HG03159 (cell line): ENCODE data around the gene HS3ST6.
"Not testable (repeated sequence)": the region's sequence is repeated elsewhere in the genome, so short reads cannot be mapped to it uniquely, and the experiment has no call there.

Experiments used
- ATAC-seq: cut with Tn5 transposase; IDR thresholded peaks from one replicate; pipeline ENCODE4 v1.9.1; 2021; ENCODE audit warnings: mild to moderate bottlenecking, moderate library complexity; ENCODE audit not compliant: unreplicated experiment

The HS3ST6 gene

GRCh38 chr16:1909561-1910231 lies 8.5 kb downstream of the HS3ST6 start:
- ATAC-seq: no peak

GRCh38 chr16:1908983-1909382 lies 9.2 kb downstream of the HS3ST6 start:
- ATAC-seq: no peak

- ATAC-seq: no peak
Observed at GRCh38 chr16:1908184-1908583, 10.0 kb downstream of the HS3ST6 start.

GRCh38 chr16:1907226-1907860 lies 10.9 kb downstream of the HS3ST6 start:
- ATAC-seq: no peak

- ATAC-seq: no peak
Observed at GRCh38 chr16:1906846-1907165, 11.4 kb downstream of the HS3ST6 start.

GRCh38 chr16:1906055-1906845 lies 12.0 kb downstream of the HS3ST6 start:
- ATAC-seq: no peak

- ATAC-seq: no peak
Observed at GRCh38 chr16:1903845-1904840, 14.1 kb downstream of the HS3ST6 start.

- ATAC-seq: no peak
Observed at GRCh38 chr16:1903220-1903574, 15.0 kb downstream of the HS3ST6 start.

- no peak for ATAC-seq
Observed at GRCh38 chr16:1902547-1903219, 15.5 kb downstream of the HS3ST6 start.

- ATAC-seq: no peak
Observed at GRCh38 chr16:1900452-1900774, 17.8 kb downstream of the HS3ST6 start.

- no peak for ATAC-seq
Observed at GRCh38 chr16:1899641-1900451, 18.4 kb downstream of the HS3ST6 start.

GRCh38 chr16:1897692-1898091 lies 20.5 kb downstream of the HS3ST6 start:
- not testable (repeated sequence) for ATAC-seq

- ATAC-seq: no peak
Observed at GRCh38 chr16:1895949-1896675, 22.1 kb downstream of the HS3ST6 start.

GRCh38 chr16:1895068-1895467 lies 23.1 kb downstream of the HS3ST6 start:
- ATAC-seq: no peak

- no peak for ATAC-seq
Observed at GRCh38 chr16:1890708-1891050, 27.5 kb downstream of the HS3ST6 start.

GRCh38 chr16:1890024-1890707 lies 28.0 kb downstream of the HS3ST6 start:
- no peak for ATAC-seq

- no peak for ATAC-seq
Observed at GRCh38 chr16:1887711-1888354, 30.4 kb downstream of the HS3ST6 start.

- no peak for ATAC-seq
Observed at GRCh38 chr16:1884889-1885288, 33.3 kb downstream of the HS3ST6 start.
